Stimulated activated CD8-positive, alpha-beta memory T cell treated with anti-CD3 and anti-CD28 coated beads, Interleukin-15, amount 100 ng/mL, for 1 hour (primary cell): ENCODE measurements around the gene GPR61.

Source experiments
- DNase-seq: peaks from one replicate; pipeline ENCODE4 v3.0.0-alpha.2; 2020; ENCODE audit warnings: low read depth

GPR61 gene

GRCh38 chr1:109570414-109570813 is 30.7 kb downstream of the GPR61 start:
- DNase-seq: no peak

- DNase-seq: no peak
Measured at GRCh38 chr1:109573785-109574184, 34.1 kb downstream of the GPR61 start.

- no peak for DNase-seq
Measured at GRCh38 chr1:109578947-109579443, 39.3 kb downstream of the GPR61 start.

GRCh38 chr1:109579491-109579890 is 39.8 kb downstream of the GPR61 start:
- DNase-seq: no peak

- no peak for DNase-seq
Measured at GRCh38 chr1:109582021-109582420, 42.3 kb downstream of the GPR61 start.

GRCh38 chr1:109584766-109585165 is 45.1 kb downstream of the GPR61 start:
- no peak for DNase-seq

- no peak for DNase-seq
Measured at GRCh38 chr1:109586055-109586454, 46.4 kb downstream of the GPR61 start.

- no peak for DNase-seq
Measured at GRCh38 chr1:109589177-109589576, 49.5 kb downstream of the GPR61 start.

- DNase-seq: no peak
Measured at GRCh38 chr1:109589679-109590078, 50.0 kb downstream of the GPR61 start.

GRCh38 chr1:109592916-109593315 is 53.2 kb downstream of the GPR61 start:
- DNase-seq: no peak

GRCh38 chr1:109595531-109595930 is 55.9 kb downstream of the GPR61 start:
- DNase-seq: no peak
